GM19239 (cell line): ENCODE results near the gene PSIP1.
"Not testable (repeated sequence)": the region's sequence is repeated elsewhere in the genome, so short reads cannot be mapped to it uniquely, and the experiment has no call there.

Experiments
- DNase-seq: peaks from one replicate; pipeline ENCODE4 v3.0.0; 2011; ENCODE audit warnings: low spot score; ENCODE audit not compliant: insufficient read length
- FAIRE-seq: peaks from 2 replicates; lab custom pipeline; 2011; peaks lifted over from hg19 to GRCh38; lab: Jason Lieb, UNC

PSIP1 gene

DNA sequence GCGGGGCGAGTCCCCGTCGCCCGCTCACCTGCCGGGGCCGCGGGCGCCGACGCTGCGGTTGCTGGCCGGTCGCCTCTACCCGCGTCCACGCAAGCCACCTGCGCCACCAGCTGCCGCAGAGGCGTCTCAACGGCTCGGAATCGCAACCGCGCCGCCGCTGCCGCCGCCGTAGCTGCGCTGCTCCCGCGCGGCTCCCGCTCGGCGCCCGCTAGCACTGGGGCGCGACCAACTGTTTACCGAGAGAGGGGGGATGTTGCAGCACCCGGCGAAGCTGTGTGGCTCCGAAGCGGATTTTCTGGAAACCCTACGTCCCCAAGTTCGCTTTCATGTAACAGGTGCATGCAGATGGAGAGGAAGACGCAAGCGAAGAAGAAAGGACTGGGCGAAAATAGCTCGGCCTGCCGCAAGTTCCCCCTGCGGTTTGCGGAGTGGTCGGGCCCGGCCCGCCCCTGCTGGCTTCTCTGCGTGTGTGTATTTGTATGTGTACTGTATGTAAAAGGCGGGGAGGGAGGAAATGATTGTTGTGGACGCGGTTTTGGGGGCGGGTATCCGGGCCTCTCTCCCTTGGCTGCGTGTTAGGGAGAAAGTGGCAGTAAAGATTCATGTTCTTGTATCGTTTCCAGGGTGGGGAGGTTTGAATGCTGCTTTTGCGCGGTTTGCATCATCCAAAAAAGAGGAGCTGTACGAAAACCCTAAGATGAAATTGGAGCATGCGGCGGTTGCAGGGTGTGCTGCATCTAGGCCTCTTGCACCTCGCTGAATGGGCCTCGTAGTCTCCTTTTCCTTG is at the start of gene PSIP1:
Gene PSIP1 (minus strand): TSS at position 182 of the 787 bp plus-strand sequence. CDS start 782 bp downstream, outside the sequence.
- peak; percentile 96 for FAIRE-seq

DNA sequence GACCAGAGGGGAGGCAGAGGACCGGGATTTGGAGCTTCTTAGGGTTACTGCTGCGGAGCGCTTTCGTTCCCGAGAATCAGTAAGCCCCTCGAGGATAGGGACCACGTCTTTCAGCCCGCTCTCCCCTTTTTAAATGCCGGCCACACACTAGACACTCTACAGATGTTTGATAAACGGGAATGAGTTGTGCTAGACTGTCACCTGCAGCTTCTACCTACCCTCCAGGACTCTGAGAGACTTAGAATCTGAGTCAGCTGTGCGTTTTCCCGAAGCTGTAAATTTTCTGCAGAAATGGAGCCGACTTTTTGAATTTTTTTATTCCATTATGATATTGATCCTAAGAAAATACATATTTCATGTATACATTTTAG is 42.7 kb upstream of the PSIP1 start:
- DNase-seq (no peak), FAIRE-seq (peak; percentile 18)

More for the DNA sequence above, at the start of gene PSIP1:
- peak; percentile 48 for DNase-seq

DNA sequence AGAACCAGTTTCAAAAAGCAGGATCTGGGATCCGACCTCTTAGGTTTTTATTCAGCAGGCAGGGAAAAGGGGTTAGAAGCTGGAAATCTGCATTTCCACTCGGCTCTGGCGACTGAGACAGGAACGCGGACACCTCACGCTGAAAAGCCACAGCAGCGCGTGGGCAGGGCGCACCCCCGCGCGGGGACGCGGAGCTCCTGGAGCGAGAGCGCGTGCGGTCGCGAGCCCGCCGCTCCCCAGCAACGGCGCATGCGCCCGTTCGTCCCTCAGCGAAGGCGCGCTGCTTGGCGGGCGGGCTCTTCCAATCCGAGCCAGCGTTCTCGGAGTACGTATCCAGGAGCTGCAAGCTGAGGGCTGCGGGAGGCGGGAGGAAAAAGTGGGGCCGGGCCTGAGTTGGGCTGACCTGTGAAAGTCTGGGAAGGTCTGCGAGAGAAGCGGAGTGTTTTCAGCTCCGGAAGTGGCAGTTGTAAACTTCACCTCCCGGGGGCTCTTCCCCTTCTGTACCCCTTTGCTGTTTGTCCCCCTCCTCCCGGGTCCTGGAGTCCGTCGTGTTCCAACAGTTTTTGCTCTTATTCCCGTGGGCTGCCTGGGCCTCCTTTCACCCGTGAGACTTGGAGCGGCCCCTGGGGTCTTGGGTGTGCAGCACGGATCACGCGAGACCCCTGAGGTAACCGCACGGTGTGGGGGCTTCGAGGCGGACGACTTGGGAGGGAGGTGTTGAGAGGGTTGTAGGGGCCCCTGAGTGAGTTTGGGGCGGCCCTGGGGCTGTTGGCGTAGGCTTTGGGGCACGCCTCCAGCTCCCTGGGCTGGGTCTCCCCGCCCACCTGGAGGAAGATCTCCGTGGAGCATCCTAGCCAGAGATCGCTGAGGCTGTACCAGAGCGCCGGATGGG is 42.1 kb upstream of the PSIP1 start, which contains the start of gene CCDC171:
Gene CCDC171 (plus strand): TSS at position 408 of the 892 bp plus-strand sequence. CDS start 11,046 bp downstream, outside the sequence.
- peak; percentile 86 for FAIRE-seq
- peak; percentile 88 for DNase-seq

DNA sequence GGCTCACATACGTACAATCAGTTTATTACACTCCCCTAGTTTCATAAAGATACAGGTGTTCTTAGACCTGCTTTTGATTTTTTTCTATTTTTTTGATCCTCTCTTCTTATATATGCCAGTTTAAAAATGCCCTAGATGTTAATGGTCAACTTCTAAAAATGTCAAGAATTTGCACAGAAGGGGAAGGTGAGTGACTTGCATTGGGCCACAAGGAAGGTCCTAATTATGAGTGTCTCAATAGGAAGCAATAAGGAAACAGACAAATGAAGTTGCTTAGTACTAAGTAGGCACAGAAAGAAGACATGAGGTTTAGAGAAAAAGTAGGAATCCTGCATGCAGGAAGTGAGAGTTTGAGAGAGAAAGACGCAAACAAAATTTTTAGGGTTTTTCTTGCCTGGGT is 38.8 kb upstream of the PSIP1 start:
- DNase-seq (no peak), FAIRE-seq (no peak)

DNA sequence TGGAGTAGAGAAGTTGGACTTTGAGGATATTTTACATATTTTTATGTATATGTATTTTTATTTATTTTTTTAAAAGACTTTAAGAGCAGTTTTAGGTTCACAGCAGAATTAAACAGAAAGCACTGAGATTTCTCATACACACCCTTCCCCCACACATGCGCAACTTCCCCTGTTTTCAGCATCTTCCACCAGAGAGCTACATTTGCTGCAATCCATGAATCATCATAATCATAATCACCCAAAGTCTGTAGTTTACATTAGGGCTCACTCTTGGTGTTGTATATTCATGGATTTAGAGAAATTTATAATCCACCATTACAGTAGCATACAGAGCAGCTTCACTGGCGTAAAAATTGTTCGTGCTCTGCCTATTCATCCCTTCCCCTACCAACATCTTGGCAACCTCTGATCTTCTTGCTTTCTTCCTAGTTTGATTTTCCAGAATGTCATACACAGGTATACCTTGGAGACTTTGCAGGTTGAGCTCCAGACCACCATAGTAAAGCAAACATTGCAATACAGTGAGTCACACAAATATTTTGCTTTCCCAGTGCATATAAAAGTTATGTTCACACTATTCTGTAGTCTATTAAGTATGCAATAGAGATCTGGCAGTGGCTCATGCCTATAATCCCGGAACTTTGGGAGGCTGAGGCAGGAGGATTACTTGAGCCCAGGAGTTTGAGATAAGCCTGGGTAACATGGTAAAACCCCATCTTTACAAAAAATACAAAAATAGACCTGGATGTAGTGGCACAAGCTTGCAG is 32.5 kb upstream of the PSIP1 start:
- no peak for FAIRE-seq
- no peak for DNase-seq

DNA sequence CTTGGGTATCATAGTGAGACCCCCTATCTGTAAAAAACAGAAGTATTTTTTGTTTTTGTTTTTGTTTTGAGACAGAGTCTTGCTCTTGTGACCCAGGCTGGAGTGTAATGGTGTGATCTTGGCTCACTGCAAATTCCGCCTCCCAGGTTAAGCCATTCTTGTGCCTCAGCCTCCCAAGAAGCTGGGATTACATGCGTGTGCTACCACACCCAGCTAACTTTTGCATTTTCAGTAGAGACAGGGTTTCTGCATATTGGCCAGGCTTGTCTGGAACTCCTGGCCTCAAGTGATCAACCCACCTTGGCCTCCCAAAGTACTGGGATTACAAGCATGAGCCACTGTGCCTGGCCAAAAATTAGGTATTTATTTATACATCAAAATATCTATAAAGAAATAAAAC is 31.9 kb upstream of the PSIP1 start:
- DNase-seq (no peak), FAIRE-seq (no peak)

DNA sequence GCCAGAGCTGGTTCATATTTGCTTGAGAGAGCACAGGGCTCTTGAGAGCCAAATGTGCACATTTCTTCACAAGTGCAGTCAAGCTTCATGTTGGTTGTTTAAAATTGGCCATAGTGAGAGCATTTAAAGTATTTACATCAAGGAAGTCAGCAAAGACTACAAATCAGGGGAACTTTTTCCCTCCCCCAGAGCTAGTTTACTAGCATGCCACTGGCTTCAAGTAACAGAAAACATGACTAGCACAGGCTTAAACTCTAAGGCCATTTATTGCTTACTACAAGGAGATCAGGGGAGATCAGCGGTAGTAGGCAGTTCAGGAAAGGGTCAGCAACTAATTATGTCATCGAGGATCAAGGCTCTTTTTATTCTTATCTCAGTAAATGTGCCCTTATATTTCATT is 31.1 kb upstream of the PSIP1 start:
- no peak for DNase-seq
- FAIRE-seq, result no peak

DNA sequence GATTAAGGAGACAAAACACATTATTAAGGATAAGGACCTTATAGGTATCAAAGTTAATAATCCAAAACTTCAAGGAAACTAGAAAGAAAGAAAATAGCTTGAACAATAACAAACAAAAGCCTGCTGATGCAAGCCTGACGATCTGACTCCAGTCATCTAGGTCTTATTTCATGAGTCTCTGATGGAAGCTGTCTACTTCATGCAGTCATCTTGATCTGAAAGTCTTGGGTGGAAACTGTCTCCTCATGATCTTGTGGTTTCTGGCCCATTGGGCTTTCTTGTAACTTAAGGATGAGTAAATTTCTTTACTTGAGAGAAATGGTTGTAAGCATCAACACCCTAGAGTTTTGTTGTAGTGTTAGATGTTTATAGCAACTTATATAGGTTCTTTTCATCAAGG is 20.6 kb upstream of the PSIP1 start:
- no peak for DNase-seq
- FAIRE-seq, result peak; percentile 81

DNA sequence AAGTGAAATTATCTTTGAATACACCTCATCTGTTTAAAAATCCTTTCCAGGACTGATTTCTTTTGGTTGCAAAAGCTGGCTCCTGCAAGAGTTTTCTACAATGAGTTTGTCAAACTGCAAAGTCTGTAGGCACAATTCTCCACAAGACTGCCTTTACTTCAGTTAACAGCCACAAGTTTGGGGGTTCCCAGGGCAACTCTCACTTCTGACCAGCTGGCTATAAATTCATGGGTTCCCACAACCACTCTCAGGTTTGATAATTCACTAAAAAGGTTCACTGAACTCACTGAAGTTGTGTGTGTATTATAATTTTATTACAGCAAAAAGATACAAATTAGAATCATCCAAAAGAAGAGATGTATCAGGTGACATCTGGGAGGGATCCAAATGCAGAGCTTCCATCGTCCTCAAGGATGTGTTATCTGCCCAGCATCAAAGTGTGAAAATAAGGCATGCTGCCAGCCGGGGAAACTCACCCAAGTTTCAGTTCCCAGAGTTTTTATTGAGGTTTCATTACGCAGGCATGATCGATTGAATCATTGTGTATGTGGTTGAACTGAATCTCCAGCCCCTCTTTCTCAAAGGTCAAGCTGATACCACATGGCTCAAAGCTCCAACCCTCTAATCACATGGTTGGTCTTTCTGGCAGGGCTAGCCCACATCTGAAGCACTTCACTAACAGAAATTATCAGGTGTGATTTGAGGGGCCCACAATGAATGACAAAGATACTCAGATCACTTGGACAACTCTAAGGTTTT is 19.0 kb upstream of the PSIP1 start:
- DNase-seq, result no peak
- peak; percentile 96 for FAIRE-seq

DNA sequence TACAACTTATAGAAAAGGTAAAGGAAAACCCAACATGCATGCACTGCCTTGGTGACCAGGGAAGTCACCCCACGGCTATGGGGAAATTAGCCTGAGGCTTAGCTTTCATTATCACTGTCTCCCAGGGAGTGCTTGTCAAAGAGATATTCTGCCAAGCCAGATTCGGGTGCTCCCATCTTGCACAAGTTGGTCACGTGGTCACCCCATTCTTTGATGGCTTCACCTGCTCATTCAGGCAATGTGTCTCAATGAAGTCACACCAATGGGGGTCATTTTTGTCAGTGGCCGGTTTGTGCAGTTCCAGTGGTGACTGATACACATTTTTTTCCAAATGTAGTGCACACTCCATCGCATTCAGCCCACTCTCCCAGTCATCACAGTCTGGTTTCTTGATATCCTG is 16.3 kb upstream of the PSIP1 start:
- FAIRE-seq, DNase-seq: not testable (repeated sequence)

DNA sequence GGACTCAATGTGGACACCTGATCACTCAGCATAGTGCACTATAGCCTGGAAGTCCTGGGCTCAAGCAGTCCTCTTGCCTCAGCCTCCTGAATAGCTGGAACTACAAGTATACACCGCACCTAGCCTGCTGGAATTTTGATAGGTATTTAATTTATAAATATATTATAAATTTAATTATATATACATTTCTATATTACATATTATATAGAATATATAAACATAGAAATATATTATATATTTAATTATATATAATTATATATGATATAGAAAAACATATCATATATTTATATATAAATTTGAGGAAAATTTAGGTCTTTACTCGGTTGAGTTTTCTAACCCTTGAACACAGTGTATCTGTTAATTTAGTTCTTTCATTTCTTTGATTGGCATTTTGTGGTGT is 15.2 kb upstream of the PSIP1 start:
- DNase-seq, result no peak
- no peak for FAIRE-seq

DNA sequence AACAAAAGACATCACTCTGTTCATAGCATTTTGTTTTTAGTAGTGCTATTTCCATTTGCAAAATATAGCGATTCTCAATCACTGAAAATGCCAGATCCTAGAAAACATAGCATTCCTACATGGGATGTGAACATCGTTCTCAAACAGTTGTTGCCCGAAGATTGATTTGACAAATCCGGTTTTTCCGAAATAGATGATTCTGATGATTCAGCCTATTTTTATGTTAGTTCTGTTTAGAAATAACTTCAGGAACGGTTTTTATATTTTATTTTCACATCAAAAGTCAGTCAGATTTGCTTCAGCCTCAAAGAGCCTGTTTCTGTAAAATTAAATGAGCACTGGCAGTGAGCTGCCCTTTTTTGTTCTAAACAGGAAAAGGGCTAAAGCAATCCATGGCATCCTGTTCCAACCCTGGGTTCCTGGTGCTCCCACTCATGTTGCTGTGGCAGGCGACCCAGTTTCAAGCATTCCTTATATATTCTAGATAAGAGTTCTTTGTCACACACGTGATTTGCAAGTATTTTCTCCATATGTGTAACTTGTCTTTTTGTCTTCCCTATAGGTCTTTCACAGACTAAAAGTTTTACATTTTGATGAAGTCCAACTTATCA is 14.2 kb upstream of the PSIP1 start:
- DNase-seq, result no peak
- FAIRE-seq, result peak; percentile 33

DNA sequence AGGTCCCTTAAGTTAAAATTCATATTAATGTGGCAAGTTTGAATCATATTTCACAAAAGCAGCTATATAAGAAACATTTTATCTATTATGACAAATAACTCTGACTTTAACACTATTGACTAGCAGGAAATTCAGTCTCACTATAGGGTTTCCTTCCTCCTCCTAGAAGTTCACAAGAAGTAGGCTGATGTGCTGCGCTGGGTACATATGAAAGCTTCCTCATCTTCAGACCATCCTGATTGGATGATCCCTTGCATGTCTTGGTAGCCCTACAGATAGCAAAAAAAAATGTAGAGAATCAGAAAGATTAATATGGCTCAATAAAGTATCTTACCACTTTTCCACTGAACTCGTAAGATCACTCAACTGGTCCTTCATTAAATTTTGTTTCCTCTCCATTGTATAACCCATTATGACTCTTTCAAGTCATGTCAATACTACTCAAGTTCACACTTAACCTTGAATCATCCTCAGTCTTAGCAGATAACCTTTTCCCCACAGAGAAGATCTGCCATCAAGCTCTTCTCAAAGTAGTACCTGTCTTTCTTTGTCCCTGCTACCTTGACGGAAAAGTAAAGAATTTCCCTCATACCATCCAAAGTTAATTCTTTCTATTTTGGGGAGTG is 11.5 kb upstream of the PSIP1 start:
- FAIRE-seq, result no peak

DNA sequence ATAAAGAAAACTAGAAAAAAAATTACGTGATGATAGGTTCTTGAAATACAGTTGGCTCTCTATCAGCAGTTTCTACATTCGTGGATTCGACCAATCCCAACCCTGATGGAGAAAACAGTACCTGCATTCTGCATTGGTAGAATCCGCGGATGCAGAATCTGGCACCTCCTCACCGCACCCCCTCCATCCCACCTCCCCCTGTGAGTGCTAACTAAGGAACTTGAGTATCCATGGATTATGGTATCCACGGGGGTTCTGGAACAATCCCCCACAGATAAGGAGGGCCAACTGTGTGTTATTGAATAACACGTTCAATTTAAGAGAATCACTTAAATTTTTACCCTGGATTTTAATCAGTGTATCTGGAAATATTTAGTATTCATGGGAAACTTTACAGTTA is 10.5 kb upstream of the PSIP1 start:
- no peak for FAIRE-seq
- no peak for DNase-seq

More for the DNA sequence above, 11.5 kb upstream of the PSIP1 start:
- no peak for DNase-seq

DNA sequence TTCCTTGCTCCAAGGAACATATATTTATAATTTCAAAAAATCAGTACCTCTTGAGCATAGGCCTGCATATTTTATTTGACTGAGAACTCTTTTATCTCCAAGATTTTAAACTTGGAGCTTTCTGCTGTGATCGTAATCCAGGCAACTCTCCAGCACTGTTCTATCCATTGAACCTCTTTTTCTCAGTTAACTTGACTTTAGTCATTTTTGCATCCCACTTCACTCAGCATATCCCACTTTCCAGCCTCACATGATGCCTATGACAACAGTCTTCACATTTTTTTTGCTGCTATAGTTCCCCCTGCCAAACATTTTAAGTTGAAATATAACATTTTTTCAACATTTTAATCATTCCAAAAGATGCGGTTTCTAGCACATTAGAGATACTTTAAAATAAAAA is 9.1 kb upstream of the PSIP1 start:
- DNase-seq (no peak), FAIRE-seq (no peak)

DNA sequence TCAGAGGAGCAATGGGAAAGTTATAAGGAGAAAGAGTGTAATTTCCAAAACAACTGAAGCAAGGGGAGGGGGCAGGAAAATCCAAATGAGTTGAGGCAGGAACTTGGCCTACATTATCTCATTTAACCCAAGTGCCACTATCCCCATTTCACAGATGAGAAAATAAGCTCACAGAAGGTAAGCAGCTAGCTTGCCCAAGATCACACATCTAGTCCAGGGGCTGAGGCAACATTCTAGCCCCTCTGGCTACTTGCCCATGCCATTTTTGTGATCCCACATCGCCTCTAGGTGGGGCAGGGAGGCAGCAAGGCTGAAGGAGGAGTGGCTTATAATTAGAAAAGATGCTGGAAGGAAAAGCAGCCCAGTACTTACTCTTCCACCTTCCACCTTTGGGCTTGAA is 2.6 kb upstream of the PSIP1 start:
- DNase-seq, result no peak
- FAIRE-seq, result peak; percentile 45

DNA sequence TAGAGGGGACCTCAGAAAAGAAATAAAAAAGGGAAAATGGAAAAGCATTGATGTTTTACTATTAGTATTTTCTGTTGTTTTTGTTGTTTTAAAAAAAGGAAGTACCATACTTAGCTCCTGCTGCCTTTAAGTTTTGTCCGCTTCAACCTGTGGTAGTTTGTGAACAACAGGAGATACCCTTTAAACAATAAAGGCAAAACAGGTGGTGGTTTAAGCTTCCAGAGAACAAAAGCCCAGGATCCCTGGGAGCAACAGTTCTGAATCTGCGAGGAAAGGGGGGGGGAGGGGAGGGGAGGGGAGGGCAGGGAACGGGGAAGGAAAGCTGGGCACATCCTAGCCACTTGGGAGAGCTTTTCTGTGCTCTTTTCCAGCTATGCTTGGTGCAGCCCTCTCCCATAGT is 2.1 kb upstream of the PSIP1 start:
- DNase-seq, result no peak
- FAIRE-seq, result peak; percentile 68

DNA sequence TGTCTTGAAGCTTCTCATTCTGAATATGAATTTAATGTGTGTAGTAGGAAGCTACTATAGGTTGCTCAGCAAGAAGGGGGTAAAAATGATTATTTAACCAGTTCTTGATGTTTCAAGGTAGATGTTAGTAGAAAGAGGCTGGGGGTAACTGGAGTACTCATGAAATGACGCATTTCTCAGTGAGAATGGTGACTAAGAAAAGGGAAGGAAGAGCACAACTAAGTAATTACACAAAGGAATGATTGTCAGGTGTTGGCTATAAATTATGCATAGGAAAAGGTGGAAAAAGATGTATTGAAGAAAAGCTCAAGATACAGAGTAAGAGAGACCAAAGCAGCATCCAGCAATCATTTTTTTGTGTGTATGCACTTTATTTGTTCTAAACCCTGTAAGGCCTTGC is 1.4 kb upstream of the PSIP1 start:
- DNase-seq, result no peak
- FAIRE-seq, result peak; percentile 58
